IMR-90 (cell line): ENCODE results near the gene MICU1. TPM values are rescaled to one million over a fixed set of nuclear protein-coding genes. Genes with fewer than 3 reads are reported as not detected.
A peak's percentile ranks its signal among the peaks of the same experiment; 100 is the strongest.

Experiments
- ATAC-seq: fragments of 200-7000 bp; cut with Tn5 transposase; 2 replicates; pipeline ENCODE4 v1.9.1; 2020; ENCODE audit warnings: low read depth, mild to moderate bottlenecking, moderate library complexity
- BruUV-seq: library from RNA; stranded (reverse); fragments of 400-500 nt; replicated peaks from 2 replicates; lab custom pipeline; 2021; lab: Mats Ljungman, UMichigan
- CTCF ChIA-PET: fragments of 300-600 bp; formaldehyde crosslinking; extraction: SDS; loops from one replicate; lab custom pipeline; 2021; ENCODE audit warnings: antibody characterized with exemption; lab: Yijun Ruan, JAX
- POLR2A ChIA-PET: fragments of 300-600 bp; sonication (Branson Sonifier 250); formaldehyde crosslinking; loops from one replicate; lab custom pipeline; 2022; ENCODE audit warnings: antibody characterized with exemption; ENCODE audit not compliant: unreplicated experiment; lab: Charles Lee
- DNase-seq: peaks from one replicate; pipeline ENCODE4 v3.0.0; 2013
- H2AFZ ChIP-seq: replicated peaks from 2 replicates; pipeline ENCODE3; 2013; ENCODE audit warnings: low read length, mild to moderate bottlenecking; ENCODE audit not compliant: poor library complexity
- H2AK5ac ChIP-seq: 2 replicates; pipeline ENCODE4 v1.6.1; 2013; ENCODE audit warnings: low read depth, low read length, inconsistent platforms
- H2AK9ac ChIP-seq: replicated peaks from 2 replicates; pipeline ENCODE3; 2013; ENCODE audit warnings: mild to moderate bottlenecking, low read depth, low read length, moderate library complexity; ENCODE audit not compliant: poor library complexity
- H2BK120ac ChIP-seq: 2 replicates; pipeline ENCODE4 v1.6.1; 2013; ENCODE audit warnings: low read depth, low read length, inconsistent platforms
- H2BK15ac ChIP-seq: 3 replicates; pipeline ENCODE4 v1.6.1; 2013; ENCODE audit warnings: low read depth, low read length, inconsistent platforms
- H2BK20ac ChIP-seq: 2 replicates; pipeline ENCODE4 v1.6.1; 2013; ENCODE audit warnings: low read depth, mild to moderate bottlenecking, inconsistent platforms, low read length, moderate library complexity
- H2BK5ac ChIP-seq: 2 replicates; pipeline ENCODE4 v1.6.1; 2013; ENCODE audit warnings: mild to moderate bottlenecking, low read depth, low read length, inconsistent platforms; ENCODE audit not compliant: poor library complexity, severe bottlenecking
- H3K14ac ChIP-seq: replicated peaks from 2 replicates; pipeline ENCODE4 v1.6.1; 2013; ENCODE audit warnings: low read depth, low read length, inconsistent platforms
- H3K18ac ChIP-seq: 2 replicates; pipeline ENCODE4 v1.6.1; 2013; ENCODE audit warnings: low read depth, low read length, control low read depth
- H3K23ac ChIP-seq: 2 replicates; pipeline ENCODE4 v1.6.1; 2013; ENCODE audit warnings: low read depth, low read length, inconsistent platforms
- H3K27ac ChIP-seq: 2 replicates; pipeline ENCODE4 v1.5.1; 2013; ENCODE audit warnings: mild to moderate bottlenecking, control low read depth, low read length; ENCODE audit not compliant: insufficient read depth
- H3K27me3 ChIP-seq: 2 replicates; pipeline ENCODE4 v1.6.1; 2013; ENCODE audit warnings: low read length; ENCODE audit not compliant: control insufficient read depth, insufficient read depth
- H3K36me3 ChIP-seq: 2 replicates; pipeline ENCODE4 v1.6.1; 2013; ENCODE audit warnings: low read length, mixed read lengths; ENCODE audit not compliant: control insufficient read depth, insufficient read depth
- H3K4ac ChIP-seq: 2 replicates; pipeline ENCODE4 v1.6.1; 2013; ENCODE audit warnings: low read depth, low read length, inconsistent platforms
- H3K4me1 ChIP-seq: 2 replicates; pipeline ENCODE4 v1.6.1; 2013; ENCODE audit warnings: low read length, mixed read lengths; ENCODE audit not compliant: control insufficient read depth, insufficient read depth
- H3K4me2 ChIP-seq: 2 replicates; pipeline ENCODE4 v1.6.1; 2013; ENCODE audit warnings: low read depth, mild to moderate bottlenecking, control low read depth, low read length, moderate library complexity
- H3K4me3 ChIP-seq: 2 replicates; pipeline ENCODE4 v1.5.1; 2013; ENCODE audit warnings: low read depth, mild to moderate bottlenecking, control low read depth, low read length, moderate library complexity; ENCODE audit not compliant: insufficient read depth
- H3K56ac ChIP-seq: 2 replicates; pipeline ENCODE4 v1.6.1; 2013; ENCODE audit warnings: low read length, inconsistent platforms; ENCODE audit not compliant: insufficient read depth; ENCODE audit errors: extremely low read depth
- H3K79me1 ChIP-seq, 2 experiments: 2 replicates each; pipeline ENCODE4 v1.6.1; 2013; ENCODE audit warnings: low read length in 2 of 2, inconsistent platforms in 1 of 2, low read depth in 1 of 2
- H3K9ac ChIP-seq: 2 replicates; pipeline ENCODE4 v1.6.1; 2013; ENCODE audit warnings: low read depth, low read length, control low read depth
- H3K9me1 ChIP-seq: 2 replicates; pipeline ENCODE4 v1.6.1; 2013; ENCODE audit warnings: low read length, inconsistent platforms; ENCODE audit not compliant: insufficient read depth
- H3K9me3 ChIP-seq: 2 replicates; pipeline ENCODE4 v1.6.1; 2013; ENCODE audit warnings: low read length; ENCODE audit not compliant: control insufficient read depth, insufficient read depth
- H4K20me1 ChIP-seq: 2 replicates; pipeline ENCODE4 v1.6.1; 2013; ENCODE audit warnings: low read length, inconsistent platforms; ENCODE audit not compliant: insufficient read depth
- H4K5ac ChIP-seq: 2 replicates; pipeline ENCODE4 v1.6.1; 2013; ENCODE audit warnings: mild to moderate bottlenecking, low read depth, low read length, control low read depth
- H4K8ac ChIP-seq, 2 experiments: 2 replicates each; pipeline ENCODE4 v1.6.1; 2013; ENCODE audit warnings: low read depth in 2 of 2, low read length in 2 of 2, control low read depth in 1 of 2, inconsistent platforms in 1 of 2
- H4K91ac ChIP-seq: 2 replicates; pipeline ENCODE4 v1.6.1; 2013; ENCODE audit warnings: low read depth, low read length, inconsistent platforms; ENCODE audit not compliant: insufficient read depth
- CTCF ChIP-seq: conservative IDR thresholded peaks from 2 replicates; pipeline ENCODE4 v1.5.1; 2012; ENCODE audit warnings: mild to moderate bottlenecking, low read depth, low read length, improper control_type of control experiment
- ELK1 ChIP-seq: fragments of 150-350 bp; IDR thresholded peaks from 2 replicates; pipeline ENCODE4 v1.6.1; 2016; ENCODE audit warnings: low read depth, mild to moderate bottlenecking, low read length, moderate library complexity, borderline replicate concordance
- RAD21 ChIP-seq: IDR thresholded peaks from 2 replicates; pipeline ENCODE4 v1.6.1; 2012; ENCODE audit warnings: low read length, improper control_type of control experiment
- SMC3 ChIP-seq: fragments of 150-350 bp; IDR thresholded peaks from 2 replicates; pipeline ENCODE4 v1.6.1; 2016; ENCODE audit warnings: low read depth, mild to moderate bottlenecking, antibody characterized with exemption, low read length, moderate library complexity
- WGBS, 2 experiments: methylation state at CpG; one replicate each; pipeline versions ENCODE4 v1.1.5 to v1.1.7; 2013; ENCODE audit warnings: missing lambda C conversion rate in 2 of 2; ENCODE audit not compliant: insufficient read length in 1 of 2; ENCODE audit errors: extremely low coverage in 2 of 2; 5-methylcytosine and 5-hydroxymethylcytosine counted together
- dilution Hi-C: fragments of 300-500 bp; cut with HindIII; formaldehyde crosslinking; loops from one replicate; pipeline ENCODE4 v1.14.3; 2018; ENCODE audit warnings: low sequenced_read_pairs; ENCODE audit not compliant: unreplicated experiment
- in situ Hi-C: fragments of 300-500 bp; cut with MboI; formaldehyde crosslinking; loops from 3 replicates; pipeline ENCODE4 v1.14.3; 2019; ENCODE audit warnings: low sequenced_read_pairs, inconsistent platforms, mixed read lengths
- intact Hi-C: fragments of 100-400 bp; cut with micrococcal nuclease; formaldehyde crosslinking; loops from 2 replicates; pipeline ENCODE4 v1.10.0; 2022
- polyA plus RNA-seq, 3 experiments: library from polyadenylated mRNA; depleted of rRNA; stranded (reverse); fragments of >200 nt; gene quantifications; 2 replicates each; pipeline ENCODE4 v1.2.3, GENCODE V29; 2012; ENCODE audit warnings: low replicate concordance in 1 of 3
- total RNA-seq: library from RNA; depleted of rRNA; stranded (reverse); fragments of >200 nt; gene quantifications from 2 replicates; pipeline ENCODE4 v1.2.3, GENCODE V29; 2012

Gene MICU1
- total and polyA plus RNA-seq, 2 of the 4 experiments (the other 2 are of a cell fraction) = 43.6 to 44.7 TPM

GRCh38 chr10:72375173-72375572 is 250.7 kb downstream of the MICU1 start:
- Histone ChIP-seq H3K4me3 (no peak overlapping the region), H2AK9ac (no peak overlapping the region), H4K20me1 (no peaks in the 10 kb centered on the region), H3K36me3 (0 out of 2 replicates have a peak, but pooled peaks cover 1% of the 10 kb centered on the region), H2BK20ac (no peak overlapping the region), H4K5ac (no peak overlapping the region), H3K4ac (no peak overlapping the region), H3K27ac (no peak overlapping the region), H3K23ac (no peak overlapping the region), H3K18ac (no peak overlapping the region), H4K8ac (no peak overlapping the region), H3K9ac (no peak overlapping the region), H3K27me3 (no peaks in the 10 kb centered on the region), H3K56ac (no peak overlapping the region), H3K4me2 (no peak overlapping the region), H2AFZ (no peak overlapping the region), H4K91ac (no peak overlapping the region), H3K79me1 (no peaks in the 10 kb centered on the region; a peak in 1 of 4 replicates), H3K4me1 (no peaks in the 10 kb centered on the region), H3K14ac (no peak overlapping the region), H2AK5ac (no peak overlapping the region), H2BK120ac (no peak overlapping the region), H3K9me1 (no peaks in the 10 kb centered on the region), H3K9me3 (no peaks in the 10 kb centered on the region), H2BK15ac (no peak overlapping the region), H2BK5ac (no peak overlapping the region)
- DNase-seq (peak; percentile 30), ATAC-seq (peak; percentile 97)
- intact Hi-C loops = loop anchor here (5.0 kb wide), 2 partner anchors 317 to 457 kb away; partner anchors contain the start of gene MCU
- in situ Hi-C loops = no loop called here
- dilution Hi-C loops = no loop called here
- POLR2A ChIA-PET = no interaction called here
- TF ChIP-seq CTCF = peak; percentile 38
- TF ChIP-seq SMC3 = peak; percentile 20; the same call in 1 of the 2 replicates
- no peak for TF ChIP-seq ELK1
- peak; percentile 43 for TF ChIP-seq RAD21
- no TSS peak for BruUV-seq
- WGBS, 2 experiments = no CpG with 5 or more reads among the region's 3 CpGs
- CTCF ChIA-PET = interaction anchor here (0.6 to 1.1 kb wide), 3 partner anchors 140 to 458 kb away, joined by 3 to 4 read pairs (median 4); no protein-coding TSS in a partner anchor
